Brain microvascular endothelial cell (primary cell): ENCODE data around the gene TDRKH.
"Not testable (repeated sequence)": the region's sequence is repeated elsewhere in the genome, so short reads cannot be mapped to it uniquely, and the experiment has no call there.

Experiments used
- DNase-seq: peaks from one replicate; pipeline ENCODE4 v3.0.0-alpha.2; 2020
- H3K27ac ChIP-seq: fragments of 250-450 bp; sonication (Bioruptor Pico); 2 replicates; pipeline ENCODE4 v1.5.1; 2020; ENCODE audit warnings: mild to moderate bottlenecking, moderate library complexity
- H3K27me3 ChIP-seq: fragments of 250-450 bp; sonication (Bioruptor Pico); replicated peaks from 2 replicates; pipeline ENCODE4 v1.5.1; 2020; ENCODE audit warnings: mild to moderate bottlenecking
- H3K36me3 ChIP-seq: fragments of 250-450 bp; sonication (Bioruptor Pico); replicated peaks from 2 replicates; pipeline ENCODE4 v1.5.1; 2020; ENCODE audit warnings: mild to moderate bottlenecking
- H3K4me3 ChIP-seq: 2 replicates; pipeline ENCODE4 v1.5.1; 2011; ENCODE audit warnings: low read depth, mild to moderate bottlenecking, control low read depth, low read length, moderate library complexity
- CTCF ChIP-seq: IDR thresholded peaks from 2 replicates; pipeline ENCODE4 v1.5.1; 2011; ENCODE audit warnings: low read depth, mild to moderate bottlenecking, moderate library complexity, low read length, control low read depth, inconsistent platforms; ENCODE audit errors: missing control alignments
- in situ Hi-C: cut with HindIII; loops from 2 replicates; pipeline ENCODE4 v1.10.0; 2017; ENCODE audit warnings: low sequenced_read_pairs, low pct_ligation_motif_present

The TDRKH gene

GRCh38 chr1:151776665-151777062, 13.6 kb downstream of the TDRKH start:
- no peak for TF ChIP-seq CTCF
- Histone ChIP-seq H3K27me3 (no peaks in the 10 kb centered on the region), H3K36me3 (no peaks in the 10 kb centered on the region), H3K27ac (no peak overlapping the region), H3K4me3 (no peak overlapping the region)
- DNase-seq = no peak
- in situ Hi-C loops = no loop called here

GRCh38 chr1:151775894-151776664, 14.2 kb downstream of the TDRKH start:
- DNase-seq = no peak
- in situ Hi-C loops = no loop called here
- H3K36me3 ChIP-seq = no peaks in the 10 kb centered on the region
- no peak overlapping the region for H3K27ac ChIP-seq
- H3K4me3 ChIP-seq = no peak overlapping the region
- no peak for TF ChIP-seq CTCF
- no peaks in the 10 kb centered on the region for H3K27me3 ChIP-seq

GRCh38 chr1:151774256-151774922, 15.9 kb downstream of the TDRKH start:
- H3K27ac ChIP-seq = no peak overlapping the region

GRCh38 chr1:151773702-151774101, 16.6 kb downstream of the TDRKH start:
- Histone ChIP-seq H3K36me3 (no peaks in the 10 kb centered on the region), H3K27ac (no peak overlapping the region), H3K27me3 (no peaks in the 10 kb centered on the region), H3K4me3 (no peak overlapping the region)
- peak; percentile 9 for DNase-seq
- no peak for TF ChIP-seq CTCF
- in situ Hi-C loops = no loop called here

More at GRCh38 chr1:151774256-151774922, 15.9 kb downstream of the TDRKH start:
- in situ Hi-C loops = no loop called here
- Histone ChIP-seq H3K36me3 (no peaks in the 10 kb centered on the region), H3K4me3 (no peak overlapping the region), H3K27me3 (no peaks in the 10 kb centered on the region)
- no peak for DNase-seq
- no peak for TF ChIP-seq CTCF

GRCh38 chr1:151769270-151769669, 21.0 kb downstream of the TDRKH start:
- in situ Hi-C loops, DNase-seq, H3K4me3 ChIP-seq, H3K27ac ChIP-seq, H3K36me3 ChIP-seq, H3K27me3 ChIP-seq: not testable (repeated sequence)

- H3K27ac ChIP-seq, H3K27me3 ChIP-seq, H3K36me3 ChIP-seq, DNase-seq, in situ Hi-C loops, H3K4me3 ChIP-seq: not testable (repeated sequence)
Measured at GRCh38 chr1:151768351-151769066, 21.8 kb downstream of the TDRKH start.
